IPS DF 6.9 (cell line): Measurements from ENCODE around the gene MPP1.

ENCODE experiments used
- DNase-seq: peaks from one replicate; pipeline ENCODE4 v3.0.0-alpha.2; 2013; ENCODE audit warnings: low read depth, low spot score
- H3K27ac ChIP-seq: one replicate; pipeline ENCODE4 v1.5.1; 2013; ENCODE audit warnings: low read length, control low read depth
- H3K27me3 ChIP-seq: 2 replicates; pipeline ENCODE4 v1.6.1; 2013; ENCODE audit warnings: mild to moderate bottlenecking, low read length; ENCODE audit not compliant: control insufficient read depth, insufficient read depth
- H3K36me3 ChIP-seq: 2 replicates; pipeline ENCODE4 v1.6.1; 2013; ENCODE audit warnings: low read length; ENCODE audit not compliant: control insufficient read depth, insufficient read depth
- H3K4me1 ChIP-seq: 2 replicates; pipeline ENCODE4 v1.6.1; 2013; ENCODE audit warnings: low read length; ENCODE audit not compliant: control insufficient read depth, insufficient read depth
- H3K4me3 ChIP-seq: 2 replicates; pipeline ENCODE4 v1.5.1; 2013; ENCODE audit warnings: mild to moderate bottlenecking, low read length
- H3K9me3 ChIP-seq: 2 replicates; pipeline ENCODE4 v1.6.1; 2013; ENCODE audit warnings: low read length, inconsistent platforms; ENCODE audit not compliant: control insufficient read depth, insufficient read depth
- WGBS: extraction: QIAGEN DNeasy Blood & Tissue Kit; methylation state at CpG from one replicate; pipeline ENCODE4 v1.1.7; 2013; ENCODE audit warnings: mixed read lengths, missing lambda C conversion rate; ENCODE audit not compliant: insufficient read length, insufficient coverage; 5-methylcytosine and 5-hydroxymethylcytosine counted together

The MPP1 gene

GRCh38 chrX:154730253-154730891 lies 74.9 kb downstream of the MPP1 start:
- no peaks in the 10 kb centered on the region for H3K27me3 ChIP-seq
- WGBS = no CpG with 5 or more reads among the region's 6 CpGs
- H3K9me3 ChIP-seq = no peaks in the 10 kb centered on the region
- no peak overlapping the region for H3K27ac ChIP-seq
- H3K4me3 ChIP-seq = no peak overlapping the region
- no peaks in the 10 kb centered on the region for H3K4me1 ChIP-seq
- DNase-seq = no peak
- H3K36me3 ChIP-seq = no peaks in the 10 kb centered on the region

DNA sequence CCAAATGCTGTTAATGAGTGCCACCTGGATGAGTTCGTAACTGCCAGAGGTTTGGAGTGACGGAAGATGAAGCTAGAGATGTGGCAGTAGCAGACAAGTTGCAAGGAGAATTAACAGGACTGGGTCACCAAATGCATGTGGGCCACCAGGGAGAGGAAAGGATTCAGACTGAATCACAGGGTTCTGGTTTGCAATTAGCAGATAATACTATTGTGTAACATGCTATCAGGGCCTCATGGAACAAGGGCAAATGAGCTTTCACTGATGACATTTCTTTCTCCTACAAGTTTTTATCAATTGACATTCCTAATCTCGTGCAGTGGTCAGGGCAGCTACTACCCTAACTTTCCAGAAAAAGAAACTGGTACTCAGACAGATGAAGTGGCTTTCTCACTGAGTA lies 75.8 kb downstream of the MPP1 start:
- WGBS = no CpG with 5 or more reads among the region's 3 CpGs
- H3K4me1 ChIP-seq = no peaks in the 10 kb centered on the region
- H3K27me3 ChIP-seq = no peaks in the 10 kb centered on the region
- no peak for DNase-seq
- H3K4me3 ChIP-seq = no peak overlapping the region
- H3K36me3 ChIP-seq = no peaks in the 10 kb centered on the region
- no peaks in the 10 kb centered on the region for H3K9me3 ChIP-seq
- no peak overlapping the region for H3K27ac ChIP-seq
